CD14-positive monocyte (primary cell): Measurements from ENCODE around the gene OSCP1. TPM values are rescaled to one million over a fixed set of nuclear protein-coding genes. Genes with fewer than 3 reads are reported as not detected.
A peak's percentile ranks its signal among the peaks of the same experiment; 100 is the strongest.

Experiments
- DNase-seq, 3 donors: peaks; one replicate each; pipeline ENCODE4 v3.0.0-alpha.2; 2011 to 2022
- H2AFZ ChIP-seq: 2 replicates; pipeline ENCODE4 v1.6.0; 2012; ENCODE audit warnings: mild to moderate bottlenecking, low read depth, low read length, inconsistent platforms; ENCODE audit not compliant: insufficient read depth, poor library complexity, severe bottlenecking
- H3K27ac ChIP-seq, 2 donors: 1 replicate in 1 of 2; 2 replicates in 1 of 2; pipeline ENCODE4 v1.5.1; 2012 to 2013; ENCODE audit warnings: low read length in 2 of 2, control low read depth in 1 of 2, inconsistent platforms in 1 of 2, low read depth in 1 of 2, mild to moderate bottlenecking in 1 of 2
- H3K27me3 ChIP-seq, 2 donors: one replicate each; pipeline versions ENCODE4 v1.6.0 to v1.6.1; 2011 to 2013; ENCODE audit warnings: low read length in 2 of 2; ENCODE audit not compliant: control insufficient read depth in 2 of 2, insufficient read depth in 2 of 2
- H3K36me3 ChIP-seq, 2 donors: replicated peaks in 1 of 2; 1 replicate in 1 of 2; 2 replicates in 1 of 2; pipeline versions ENCODE4 v1.5.1 to v1.6.1; 2012 to 2013; ENCODE audit warnings: low read length in 2 of 2, control low read depth in 1 of 2, inconsistent platforms in 1 of 2, mild to moderate bottlenecking in 1 of 2; ENCODE audit not compliant: insufficient read depth in 2 of 2, control insufficient read depth in 1 of 2
- H3K4me1 ChIP-seq, 2 donors: 1 replicate in 1 of 2; 2 replicates in 1 of 2; pipeline versions ENCODE4 v1.5.1 to v1.6.1; 2012 to 2013; ENCODE audit warnings: low read length in 2 of 2, control low read depth in 1 of 2, inconsistent platforms in 1 of 2, mild to moderate bottlenecking in 1 of 2, moderate library complexity in 1 of 2; ENCODE audit not compliant: insufficient read depth in 2 of 2, control insufficient read depth in 1 of 2
- H3K4me2 ChIP-seq: replicated peaks from 2 replicates; pipeline ENCODE3; 2012; ENCODE audit warnings: low read length, moderate library complexity, mild to moderate bottlenecking; ENCODE audit not compliant: poor library complexity, severe bottlenecking; ENCODE audit errors: extremely low read depth
- H3K4me3 ChIP-seq, 3 experiments: fragments of 200-600 bp in 1 of 3; sonication (generic) in 1 of 3; replicated peaks in 1 of 3; 1 replicate in 2 of 3; 2 replicates in 1 of 3; pipeline ENCODE4 v1.5.1; 2011 to 2013; ENCODE audit warnings: low read length in 3 of 3, mild to moderate bottlenecking in 3 of 3, control low read depth in 2 of 3, low read depth in 2 of 3, inconsistent platforms in 1 of 3, moderate library complexity in 1 of 3
- H3K79me2 ChIP-seq: 2 replicates; pipeline ENCODE4 v1.6.0; 2012; ENCODE audit warnings: mild to moderate bottlenecking, control low read depth, inconsistent platforms, low read length, moderate library complexity; ENCODE audit not compliant: insufficient read depth
- H3K9ac ChIP-seq: 2 replicates; pipeline ENCODE4 v1.6.0; 2017; ENCODE audit warnings: low read length, mild to moderate bottlenecking; ENCODE audit not compliant: insufficient read depth, poor library complexity, severe bottlenecking
- H3K9me3 ChIP-seq, 2 donors: replicated peaks in 1 of 2; 1 replicate in 1 of 2; 2 replicates in 1 of 2; pipeline versions ENCODE4 v1.5.1 to v1.6.1; 2012 to 2013; ENCODE audit warnings: low read length in 2 of 2, control low read depth in 1 of 2; ENCODE audit not compliant: control insufficient read depth in 1 of 2, insufficient read depth in 1 of 2
- H4K20me1 ChIP-seq: 2 replicates; pipeline ENCODE4 v1.6.0; 2012; ENCODE audit warnings: mild to moderate bottlenecking, low read length, control low read depth, moderate library complexity; ENCODE audit not compliant: insufficient read depth
- H3K27ac Mint-ChIP-seq, 7 donors: one replicate each; pipeline ENCODE4 v1.8.0; 2020; ENCODE audit warnings: mild to moderate bottlenecking in 7 of 7, mixed read lengths in 7 of 7, moderate library complexity in 6 of 7, inconsistent platforms in 2 of 7
- H3K27me3 Mint-ChIP-seq, 3 donors: one replicate each; pipeline ENCODE4 v1.8.0; 2021 to 2022; ENCODE audit warnings: low read depth in 3 of 3, mild to moderate bottlenecking in 3 of 3, mixed read lengths in 3 of 3, moderate library complexity in 3 of 3, inconsistent platforms in 1 of 3
- H3K36me3 Mint-ChIP-seq, 2 donors: one replicate each; pipeline ENCODE4 v1.8.0; 2020; ENCODE audit warnings: mixed read lengths in 2 of 2, inconsistent platforms in 1 of 2, mild to moderate bottlenecking in 1 of 2
- H3K4me1 Mint-ChIP-seq: one replicate; pipeline ENCODE4 v1.8.0; 2020; ENCODE audit warnings: mild to moderate bottlenecking, mixed read lengths
- H3K4me3 Mint-ChIP-seq, 2 donors: one replicate each; pipeline ENCODE4 v1.8.0; 2020; ENCODE audit warnings: mild to moderate bottlenecking in 2 of 2, mixed read lengths in 2 of 2, moderate library complexity in 1 of 2
- H3K9me3 Mint-ChIP-seq, 7 donors: one replicate each; pipeline ENCODE4 v1.8.0; 2020 to 2022; ENCODE audit warnings: mixed read lengths in 7 of 7, mild to moderate bottlenecking in 6 of 7, moderate library complexity in 6 of 7, inconsistent platforms in 2 of 7
- WGBS: methylation state at CpG from one replicate; pipeline ENCODE4 v1.1.5; 2013; ENCODE audit warnings: missing lambda C conversion rate; ENCODE audit not compliant: insufficient coverage; 5-methylcytosine and 5-hydroxymethylcytosine counted together
- intact Hi-C, 2 donors: fragments of 100-400 bp; cut with micrococcal nuclease; formaldehyde crosslinking; loops; one replicate each; pipeline versions ENCODE4 v1.15.0 to v1.15.1; 2023
- polyA plus RNA-seq, 3 donors: library from polyadenylated mRNA; depleted of rRNA in 1 of 3; unstranded in 2 of 3; stranded (reverse) in 1 of 3; fragments of 300-500 nt in 2 of 3; fragments of >200 nt in 1 of 3; fragmentation: Illumina TruSeq in 2 of 3; gene quantifications; 1 replicate in 2 of 3; 2 replicates in 1 of 3; pipeline ENCODE4 v1.2.3, GENCODE V29; 2012 to 2021
- small RNA-seq: library from RNA; depleted of rRNA; stranded (forward); fragments of <200 nt; gene quantifications from one replicate; pipeline ENCODE3, GENCODE V24; 2012; ENCODE audit warnings: low read depth; ENCODE audit not compliant: insufficient read length
- TF ChIP-seq, protein P1 (sequence below): fragments of 200-600 bp; IDR thresholded peaks from one replicate; pipeline ENCODE4 v1.8.0; 2022; ENCODE audit warnings: antibody characterized with exemption, mild to moderate bottlenecking

OSCP1 gene
- polyA plus RNA-seq, 3 donors: 0.12 to 0.82 TPM; not detected in 1

DNA sequence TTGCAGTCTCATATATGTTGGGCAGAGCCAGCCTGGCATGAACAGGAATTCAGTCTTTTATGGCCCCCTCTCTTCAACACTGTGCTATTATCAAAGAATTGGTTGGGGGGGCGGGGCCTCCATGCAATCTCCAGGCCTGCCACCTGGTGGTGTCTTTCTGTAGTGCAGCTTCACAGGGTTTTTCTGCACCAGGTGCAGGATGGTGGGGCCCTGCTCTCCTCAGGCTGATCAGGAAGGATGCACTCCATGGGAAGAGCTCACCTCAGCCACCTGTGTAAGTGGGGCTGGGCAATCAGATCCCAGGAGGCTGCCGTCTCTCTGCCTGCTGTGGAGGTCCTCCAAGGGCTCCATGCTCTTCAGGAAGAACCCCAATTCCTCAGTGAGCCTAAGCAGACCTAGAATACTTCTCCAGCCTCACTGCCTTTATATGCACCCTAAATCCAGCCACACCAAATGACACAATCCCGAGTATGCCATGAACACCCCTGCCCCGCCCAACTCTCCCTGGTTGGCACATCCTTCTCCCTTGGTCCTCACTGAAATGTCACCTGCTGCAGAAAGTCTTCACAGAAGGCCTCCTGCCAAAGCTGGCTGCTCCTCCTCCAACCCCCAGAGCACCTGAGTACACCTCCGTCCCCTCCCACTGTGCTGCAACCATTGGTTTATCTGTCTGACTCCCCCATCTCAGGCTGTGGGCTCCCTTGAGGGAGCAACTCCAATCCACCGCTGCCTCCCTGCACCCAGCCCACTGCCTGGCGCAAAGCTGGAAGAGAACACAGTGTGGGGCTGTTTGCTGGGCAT lies 81.0 kb downstream of the OSCP1 start:
- Mint-ChIP-seq H3K4me1 (peaks cover 76% of the 10 kb centered on the region), H3K27me3 (no peaks in the 10 kb centered on the region), H3K36me3 (peaks cover 32 to 35% of the 10 kb centered on the region in 2 donors), H3K4me3 (no peak overlapping the region), H3K9me3 (peaks cover 0 to 1% (median 0%) of the 10 kb centered on the region in 7 donors), H3K27ac (peak overlapping the region; percentile 69 to 100 (median 98))
- H4K20me1 ChIP-seq: peaks cover 28% of the 10 kb centered on the region
- WGBS: 50% methylated on average over 3 of the region's 7 CpGs
- TF ChIP-seq, protein P1, sequence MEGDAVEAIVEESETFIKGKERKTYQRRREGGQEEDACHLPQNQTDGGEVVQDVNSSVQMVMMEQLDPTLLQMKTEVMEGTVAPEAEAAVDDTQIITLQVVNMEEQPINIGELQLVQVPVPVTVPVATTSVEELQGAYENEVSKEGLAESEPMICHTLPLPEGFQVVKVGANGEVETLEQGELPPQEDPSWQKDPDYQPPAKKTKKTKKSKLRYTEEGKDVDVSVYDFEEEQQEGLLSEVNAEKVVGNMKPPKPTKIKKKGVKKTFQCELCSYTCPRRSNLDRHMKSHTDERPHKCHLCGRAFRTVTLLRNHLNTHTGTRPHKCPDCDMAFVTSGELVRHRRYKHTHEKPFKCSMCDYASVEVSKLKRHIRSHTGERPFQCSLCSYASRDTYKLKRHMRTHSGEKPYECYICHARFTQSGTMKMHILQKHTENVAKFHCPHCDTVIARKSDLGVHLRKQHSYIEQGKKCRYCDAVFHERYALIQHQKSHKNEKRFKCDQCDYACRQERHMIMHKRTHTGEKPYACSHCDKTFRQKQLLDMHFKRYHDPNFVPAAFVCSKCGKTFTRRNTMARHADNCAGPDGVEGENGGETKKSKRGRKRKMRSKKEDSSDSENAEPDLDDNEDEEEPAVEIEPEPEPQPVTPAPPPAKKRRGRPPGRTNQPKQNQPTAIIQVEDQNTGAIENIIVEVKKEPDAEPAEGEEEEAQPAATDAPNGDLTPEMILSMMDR: peak; percentile 94
- H2AFZ ChIP-seq: no peak overlapping the region
- peak; percentile 70 to 71 (median 71) for DNase-seq
- H3K9me3 ChIP-seq: no peaks in the 10 kb centered on the region
- peaks cover 0 to 23% of the 10 kb centered on the region in 2 donors for H3K36me3 ChIP-seq
- H3K9ac ChIP-seq: no peak overlapping the region
- intact Hi-C loops: loop anchor here in 1 of 2 donors (2.0 kb wide), 1 partner anchor 18 kb away; no protein-coding TSS in a partner anchor
- no peaks in the 10 kb centered on the region for H3K27me3 ChIP-seq
- no peak overlapping the region for H3K4me2 ChIP-seq
- H3K79me2 ChIP-seq: peaks cover 60% of the 10 kb centered on the region
- H3K27ac ChIP-seq: peak overlapping the region; percentile 18 to 44
- H3K4me1 ChIP-seq: peaks cover 79 to 83% of the 10 kb centered on the region in 2 donors
- H3K4me3 ChIP-seq: no peak overlapping the region

Small RNAs within 50 kb of the gene (small RNA-seq; reads per million reads assigned to genes)
- gene RNU4-27P (not detected), gene SNORA63C (not detected)

Other genes with a start within 250 kb of the OSCP1 start
- 10 to 100 TPM; 30.1 to 63.4 (median 35.7) TPM for gene THRAP3, start 226.0 kb downstream of the OSCP1 start, polyA plus RNA-seq
- under 1 TPM in 1 of 3 donors, not detected in 2; 0.56 TPM for gene SH3D21, start 144.1 kb downstream of the OSCP1 start, polyA plus RNA-seq
- gene EVA1B, start 126.8 kb downstream of the OSCP1 start, polyA plus RNA-seq: 10 to 100 TPM; 13.7 to 19.1 (median 16.6) TPM
- gene STK40, start 64.5 kb downstream of the OSCP1 start, polyA plus RNA-seq: 10 to 100 TPM; 40.2 to 65.9 (median 55.8) TPM
- gene LSM10, start 52.5 kb downstream of the OSCP1 start, polyA plus RNA-seq: 100 to 1,000 TPM in 2 of 3 donors, 10 to 100 TPM in 1; 91.4 to 234 (median 224) TPM
- gene MRPS15, start 13.9 kb upstream of the OSCP1 start, polyA plus RNA-seq: 10 to 100 TPM; 36.2 to 68.1 (median 66.4) TPM
- gene CSF3R, start 32.5 kb upstream of the OSCP1 start, polyA plus RNA-seq: 1,000 to 10,000 TPM in 1 of 3 donors, 100 to 1,000 TPM in 2; 270 to 1,537 (median 447) TPM